SK-N-SH (cell line): ENCODE measurements around the gene PPIF. TPM values are rescaled to one million over a fixed set of nuclear protein-coding genes. Genes with fewer than 3 reads are reported as not detected.

ENCODE experiments used
- CTCF ChIA-PET: fragments of 300-600, 350-600 bp; formaldehyde crosslinking; extraction: SDS; loops from one replicate; lab custom pipeline; 2021; lab: Yijun Ruan, JAX
- POLR2A ChIA-PET: fragments of 350-600 bp; sonication (Branson Sonifier 250); formaldehyde crosslinking; extraction: SDS; loops from one replicate; lab custom pipeline; 2020; ENCODE audit warnings: antibody characterized with exemption, inconsistent platforms; lab: Yijun Ruan, JAX
- DNase-seq: peaks from one replicate; pipeline ENCODE4 v3.0.0; 2012
- H2AFZ ChIP-seq: fragments of 200-600 bp; sonication (generic); 2 replicates; pipeline ENCODE4 v1.8.1; 2016; ENCODE audit warnings: antibody characterized with exemption, mild to moderate bottlenecking, low read depth
- H3F3A ChIP-seq: fragments of 200-600 bp; sonication (generic); replicated peaks from 2 replicates; pipeline ENCODE3; 2016; ENCODE audit warnings: antibody characterized with exemption, mild to moderate bottlenecking; ENCODE audit not compliant: insufficient read depth
- H3K27ac ChIP-seq, 2 experiments: fragments of 200-500 bp in 1 of 2; fragments of 200-600 bp in 1 of 2; sonication (Bioruptor generic) in 1 of 2; sonication (generic), shearing (Covaris generic) in 1 of 2; 2 replicates each; pipeline versions ENCODE4 v1.5.1 to v1.6.1; 2014 to 2016; ENCODE audit warnings: low read depth in 2 of 2, inconsistent platforms in 1 of 2, low read length in 1 of 2, mild to moderate bottlenecking in 1 of 2, mixed read lengths in 1 of 2
- H3K27me3 ChIP-seq: fragments of 200-600 bp; sonication (generic), shearing (Covaris generic); 2 replicates; pipeline ENCODE4 v1.6.1; 2016; ENCODE audit warnings: mixed run types; ENCODE audit not compliant: insufficient read depth
- H3K36me3 ChIP-seq, 2 experiments: fragments of 200-500 bp in 1 of 2; fragments of 200-600 bp in 1 of 2; sonication (Bioruptor generic) in 1 of 2; sonication (generic) in 1 of 2; replicated peaks in 1 of 2; 2 replicates each; pipeline versions ENCODE3 to v1.5.1; 2014 to 2016; ENCODE audit warnings: low read length in 1 of 2, mild to moderate bottlenecking in 1 of 2; ENCODE audit not compliant: insufficient read depth in 2 of 2, control insufficient read depth in 1 of 2
- H3K4me1 ChIP-seq, 2 experiments: fragments of 200-500 bp in 1 of 2; fragments of 200-600 bp in 1 of 2; sonication (Bioruptor generic) in 1 of 2; sonication (generic), shearing (Covaris generic) in 1 of 2; 2 replicates each; pipeline versions ENCODE4 v1.5.1 to v1.6.1; 2014 to 2016; ENCODE audit warnings: low read depth in 1 of 2, low read length in 1 of 2, mixed run types in 1 of 2; ENCODE audit not compliant: insufficient read depth in 2 of 2, control insufficient read depth in 1 of 2
- H3K4me2 ChIP-seq: fragments of 200-600 bp; sonication (generic), shearing (Covaris generic); 2 replicates; pipeline ENCODE4 v1.6.1; 2017; ENCODE audit warnings: mixed run types
- H3K4me3 ChIP-seq, 2 experiments: fragments of 200-500 bp in 1 of 2; fragments of 200-600 bp in 1 of 2; sonication (Bioruptor generic) in 1 of 2; sonication (generic), shearing (Covaris generic) in 1 of 2; 2 replicates each; pipeline versions ENCODE4 v1.5.1 to v1.8.1; 2014 to 2016; ENCODE audit warnings: low read depth in 2 of 2, inconsistent platforms in 1 of 2, low read length in 1 of 2, mild to moderate bottlenecking in 1 of 2, mixed read lengths in 1 of 2, moderate library complexity in 1 of 2
- H3K79me2 ChIP-seq: fragments of 200-600 bp; sonication (generic); 2 replicates; pipeline ENCODE4 v1.8.1; 2017; ENCODE audit warnings: mild to moderate bottlenecking; ENCODE audit not compliant: insufficient read depth
- H3K9ac ChIP-seq: fragments of 200-600 bp; sonication (generic); 2 replicates; pipeline ENCODE4 v1.6.1; 2017; ENCODE audit warnings: mixed run types
- H3K9me2 ChIP-seq: fragments of 200-600 bp; sonication (generic); 2 replicates; pipeline ENCODE4 v1.6.1; 2017; ENCODE audit warnings: mixed run types
- H3K9me3 ChIP-seq: fragments of 200-600 bp; sonication (generic); 2 replicates; pipeline ENCODE4 v1.6.1; 2017; ENCODE audit warnings: mixed run types, mild to moderate bottlenecking, moderate library complexity
- H4K20me1 ChIP-seq: fragments of 200-600 bp; sonication (generic); 2 replicates; pipeline ENCODE4 v1.6.1; 2017; ENCODE audit warnings: mild to moderate bottlenecking, mixed run types; ENCODE audit not compliant: insufficient read depth
- EZH2phosphoT487 ChIP-seq: fragments of 200-600 bp; sonication (generic); IDR thresholded peaks from 2 replicates; pipeline ENCODE4 v1.6.1; 2017; ENCODE audit warnings: low read depth, mixed run types, mild to moderate bottlenecking, antibody characterized with exemption, moderate library complexity, borderline replicate concordance
- GABPA ChIP-seq: IDR thresholded peaks from 2 replicates; pipeline ENCODE4 v1.4.0; 2012; ENCODE audit warnings: low read depth, mild to moderate bottlenecking
- JUND ChIP-seq: IDR thresholded peaks from 2 replicates; pipeline ENCODE4 v1.4.0; 2012
- NRF1 ChIP-seq: IDR thresholded peaks from 2 replicates; pipeline ENCODE4 v1.6.1; 2012; ENCODE audit warnings: low read depth, mild to moderate bottlenecking, low read length
- PBX3 ChIP-seq: IDR thresholded peaks from 2 replicates; pipeline ENCODE4; 2012
- REST ChIP-seq: IDR thresholded peaks from 2 replicates; pipeline ENCODE4 v1.6.1; 2012; ENCODE audit warnings: mild to moderate bottlenecking, low read depth, low read length, moderate library complexity
- RXRA ChIP-seq: IDR thresholded peaks from 2 replicates; pipeline ENCODE4 v1.4.0; 2012; ENCODE audit warnings: low read depth, mild to moderate bottlenecking, borderline replicate concordance
- TCF12 ChIP-seq: IDR thresholded peaks from 2 replicates; pipeline ENCODE4 v1.4.0; 2012
- YY1 ChIP-seq: IDR thresholded peaks from 2 replicates; pipeline ENCODE4 v1.4.0; 2012; ENCODE audit warnings: low read depth, mild to moderate bottlenecking
- WGBS: methylation state at CpG from one replicate; pipeline ENCODE4 v1.1.6; 2017; ENCODE audit warnings: low lambda C conversion rate; 5-methylcytosine and 5-hydroxymethylcytosine counted together
- polyA plus RNA-seq, 3 experiments: library from polyadenylated mRNA; depleted of rRNA; stranded (reverse); fragments of >200 nt; gene quantifications; 2 replicates each; pipeline ENCODE4 v1.2.3, GENCODE V29; 2012
- TF ChIP-seq, protein P1 (sequence below): fragments of 150-350 bp; IDR thresholded peaks from 2 replicates; pipeline ENCODE4 v1.6.1; 2016; ENCODE audit warnings: mild to moderate bottlenecking, low read depth, low read length

PPIF gene
- polyA plus RNA-seq, 1 of the 3 experiments (the other 2 are of a cell fraction), result 85.9 TPM

DNA sequence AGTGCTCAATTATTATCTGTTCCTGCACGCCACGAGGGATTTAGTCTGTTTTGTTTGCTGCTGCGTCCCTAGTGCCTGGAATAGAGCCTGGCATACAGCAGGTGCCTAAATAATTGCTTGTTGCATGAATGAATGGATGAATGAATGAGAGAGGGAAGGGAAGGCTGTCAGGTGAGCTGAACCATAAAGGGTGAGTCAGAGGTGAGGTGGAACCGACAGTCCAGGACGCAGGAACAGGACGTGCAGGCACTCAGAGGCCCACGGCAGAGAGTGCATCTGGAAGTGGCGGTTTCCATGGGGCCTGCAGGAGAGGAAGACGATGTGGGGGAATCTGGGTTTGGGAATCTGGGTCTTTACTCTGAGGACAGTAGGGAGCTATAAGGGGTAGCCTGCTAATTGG is 17.7 kb upstream of the PPIF start:
- Histone ChIP-seq H3K9me3 (no peaks in the 10 kb centered on the region), H2AFZ (no peak overlapping the region), H3K27ac (no peak overlapping the region), H3K4me3 (no peak overlapping the region), H4K20me1 (no peaks in the 10 kb centered on the region), H3K4me1 (no peaks in the 10 kb centered on the region; a peak in 2 of 4 replicates), H3F3A (peaks cover 10% of the 10 kb centered on the region), H3K4me2 (no peak overlapping the region), H3K9ac (no peak overlapping the region), H3K9me2 (no peaks in the 10 kb centered on the region), H3K79me2 (no peaks in the 10 kb centered on the region), H3K27me3 (no peaks in the 10 kb centered on the region), H3K36me3 (no peaks in the 10 kb centered on the region)
- POLR2A ChIA-PET, result no interaction called here
- TF ChIP-seq, protein P1, sequence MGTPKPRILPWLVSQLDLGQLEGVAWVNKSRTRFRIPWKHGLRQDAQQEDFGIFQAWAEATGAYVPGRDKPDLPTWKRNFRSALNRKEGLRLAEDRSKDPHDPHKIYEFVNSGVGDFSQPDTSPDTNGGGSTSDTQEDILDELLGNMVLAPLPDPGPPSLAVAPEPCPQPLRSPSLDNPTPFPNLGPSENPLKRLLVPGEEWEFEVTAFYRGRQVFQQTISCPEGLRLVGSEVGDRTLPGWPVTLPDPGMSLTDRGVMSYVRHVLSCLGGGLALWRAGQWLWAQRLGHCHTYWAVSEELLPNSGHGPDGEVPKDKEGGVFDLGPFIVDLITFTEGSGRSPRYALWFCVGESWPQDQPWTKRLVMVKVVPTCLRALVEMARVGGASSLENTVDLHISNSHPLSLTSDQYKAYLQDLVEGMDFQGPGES, result no peak
- TF ChIP-seq RXRA, result no peak
- CTCF ChIA-PET, result interaction anchor here (0.6 kb wide), 1 partner anchor 31 kb away, joined by 3 read pairs; no protein-coding TSS in a partner anchor
- DNase-seq, result no peak
- 94% methylated on average over 9 of the region's 9 CpGs for WGBS

GRCh38 chr10:79331226-79331625 is 16.0 kb upstream of the PPIF start:
- 83% methylated on average over 1 of the region's 5 CpGs for WGBS
- CTCF ChIA-PET, result no interaction called here
- Histone ChIP-seq H3K9me2 (no peaks in the 10 kb centered on the region), H4K20me1 (no peaks in the 10 kb centered on the region), H3K9ac (peak overlapping the region; percentile 40; the same call in 1 of the 2 replicates), H3K9me3 (no peaks in the 10 kb centered on the region), H3K4me1 (peaks cover 0 to 9% of the 10 kb centered on the region in 2 experiments; a peak in 2 of 4 replicates), H2AFZ (no peak overlapping the region)
- DNase-seq, result no peak
- POLR2A ChIA-PET, result no interaction called here
- TF ChIP-seq NRF1 (no peak), RXRA (no peak), JUND (no peak), TCF12 (peak; percentile 24; the same call in 1 of the 2 replicates), GABPA (no peak), REST (no peak), PBX3 (peak; percentile 25; the same call in 1 of the 2 replicates), YY1 (no peak), EZH2phosphoT487 (no peak)
- TF ChIP-seq, all 33 proteins: peak for 2
- Histone ChIP-seq H3K27ac (peak overlapping the region in 1 of 2 experiments; percentile 70; a peak in 2 of 4 replicates), H3K4me2 (no peak overlapping the region), H3K27me3 (no peaks in the 10 kb centered on the region), H3F3A (peaks cover 7% of the 10 kb centered on the region), H3K79me2 (no peaks in the 10 kb centered on the region), H3K4me3 (no peak overlapping the region), H3K36me3 (no peaks in the 10 kb centered on the region)
